ENCODE measurements around the gene ICOSLG.
"Not testable (repeated sequence)": the region's sequence is repeated elsewhere in the genome, so short reads cannot be mapped to it uniquely, and the experiment has no call there.

ICOSLG gene

GRCh38 chr21:44225605-44226004 is 15.1 kb downstream of the ICOSLG start:
- DNase-seq (ENCODE audit: low read depth, low spot score), result not testable (repeated sequence)

GRCh38 chr21:44223334-44223733 is 17.4 kb downstream of the ICOSLG start:
- DNase-seq (ENCODE audit: low read depth, low spot score), result not testable (repeated sequence)

GRCh38 chr21:44220674-44221073 is 20.1 kb downstream of the ICOSLG start:
- DNase-seq (ENCODE audit: low read depth, low spot score), result not testable (repeated sequence)

- DNase-seq (ENCODE audit: low read depth, low spot score), result not testable (repeated sequence)
Measured at GRCh38 chr21:44218461-44218860, 22.3 kb downstream of the ICOSLG start.

GRCh38 chr21:44211978-44212377 is 28.8 kb downstream of the ICOSLG start:
- not testable (repeated sequence) for DNase-seq (ENCODE audit: low read depth, low spot score)

- DNase-seq (ENCODE audit: low read depth, low spot score), result not testable (repeated sequence)
Measured at GRCh38 chr21:44211574-44211973, 29.2 kb downstream of the ICOSLG start.

GRCh38 chr21:44207860-44208646 is 32.7 kb downstream of the ICOSLG start:
- DNase-seq (ENCODE audit: low read depth, low spot score), result not testable (repeated sequence)

GRCh38 chr21:44206698-44207676 is 33.8 kb downstream of the ICOSLG start:
- not testable (repeated sequence) for DNase-seq (ENCODE audit: low read depth, low spot score)

GRCh38 chr21:44206187-44206586 is 34.6 kb downstream of the ICOSLG start:
- DNase-seq (ENCODE audit: low read depth, low spot score), result not testable (repeated sequence)

GRCh38 chr21:44202590-44203299 is 38.0 kb downstream of the ICOSLG start:
- DNase-seq (ENCODE audit: low read depth, low spot score), result not testable (repeated sequence)

- DNase-seq (ENCODE audit: low read depth, low spot score), result not testable (repeated sequence)
Measured at GRCh38 chr21:44199997-44200396, 40.7 kb downstream of the ICOSLG start.

- DNase-seq (ENCODE audit: low read depth, low spot score), result no peak
Measured at GRCh38 chr21:44199448-44199847, 41.3 kb downstream of the ICOSLG start.

- DNase-seq (ENCODE audit: low read depth, low spot score), result not testable (repeated sequence)
Measured at GRCh38 chr21:44197156-44197516, 43.6 kb downstream of the ICOSLG start.

- DNase-seq (ENCODE audit: low read depth, low spot score), result not testable (repeated sequence)
Measured at GRCh38 chr21:44196212-44197155, 44.3 kb downstream of the ICOSLG start.

GRCh38 chr21:44194888-44195287 is 45.9 kb downstream of the ICOSLG start:
- not testable (repeated sequence) for DNase-seq (ENCODE audit: low read depth, low spot score)

GRCh38 chr21:44194451-44194850 is 46.3 kb downstream of the ICOSLG start:
- not testable (repeated sequence) for DNase-seq (ENCODE audit: low read depth, low spot score)

- DNase-seq (ENCODE audit: low read depth, low spot score), result not testable (repeated sequence)
Measured at GRCh38 chr21:44193108-44193507, 47.6 kb downstream of the ICOSLG start.

GRCh38 chr21:44190349-44191271 is 50.1 kb downstream of the ICOSLG start:
- DNase-seq (ENCODE audit: low read depth, low spot score), result not testable (repeated sequence)

GRCh38 chr21:44184862-44185261 is 55.9 kb downstream of the ICOSLG start:
- not testable (repeated sequence) for DNase-seq (ENCODE audit: low read depth, low spot score)

Data from astrocyte of the hippocampus (primary cell).